Neural cell (in vitro differentiated cells): Measurements from ENCODE around the gene GLE1. TPM values are rescaled to one million over a fixed set of nuclear protein-coding genes. Genes with fewer than 3 reads are reported as not detected.

ENCODE experiments used
- H2AFZ ChIP-seq: fragments of 200-600, 300-800 bp; sonication (generic), shearing (Covaris generic); 2 replicates; pipeline ENCODE4 v1.6.0; 2014; ENCODE audit warnings: low read depth, mild to moderate bottlenecking, antibody characterized with exemption, low read length, moderate library complexity
- H3F3A ChIP-seq: fragments of 200-600 bp; shearing (Covaris generic); 2 replicates; pipeline ENCODE4 v1.6.1; 2016; ENCODE audit warnings: mild to moderate bottlenecking, moderate library complexity, mixed read lengths, antibody characterized with exemption, low read length; ENCODE audit not compliant: insufficient read depth, poor library complexity, severe bottlenecking
- H3K27ac ChIP-seq: fragments of 200-600, 300-800 bp; sonication (generic), shearing (Covaris generic); 2 replicates; pipeline ENCODE4 v1.5.1; 2014; ENCODE audit warnings: mild to moderate bottlenecking, low read length, moderate library complexity
- H3K27me3 ChIP-seq: fragments of 300-800, 200-600 bp; sonication (generic), shearing (Covaris generic); 2 replicates; pipeline ENCODE4 v1.6.0; 2014; ENCODE audit warnings: mild to moderate bottlenecking, low read depth, low read length, moderate library complexity; ENCODE audit not compliant: insufficient read depth
- H3K36me3 ChIP-seq: fragments of 300-800, 200-600 bp; sonication (generic), shearing (Covaris generic); 2 replicates; pipeline ENCODE4 v1.5.1; 2014; ENCODE audit warnings: mild to moderate bottlenecking, antibody characterized with exemption, low read length, moderate library complexity; ENCODE audit not compliant: insufficient read depth
- H3K4me2 ChIP-seq: fragments of 300-800, 200-600 bp; sonication (generic), shearing (Covaris generic); 2 replicates; pipeline ENCODE4 v1.6.0; 2014; ENCODE audit warnings: mild to moderate bottlenecking, low read length
- H3K4me3 ChIP-seq: fragments of 300-800, 200-600 bp; sonication (generic), shearing (Covaris generic); 2 replicates; pipeline ENCODE4 v1.5.1; 2014; ENCODE audit warnings: mild to moderate bottlenecking, low read length, moderate library complexity
- H3K79me2 ChIP-seq: fragments of 200-600 bp; shearing (Covaris generic); replicated peaks from 2 replicates; pipeline ENCODE4 v1.6.0; 2014; ENCODE audit warnings: mild to moderate bottlenecking, low read length, moderate library complexity; ENCODE audit not compliant: insufficient read depth
- H3K9ac ChIP-seq: fragments of 300-800, 200-600 bp; sonication (generic), shearing (Covaris generic); 2 replicates; pipeline ENCODE4 v1.6.1; 2016; ENCODE audit warnings: mild to moderate bottlenecking, low read length, mixed read lengths
- H3K9me2 ChIP-seq: fragments of 200-600 bp; shearing (Covaris generic); 2 replicates; pipeline ENCODE4 v1.6.1; 2016; ENCODE audit warnings: mild to moderate bottlenecking, low read length, mixed read lengths; ENCODE audit not compliant: insufficient read depth
- H3K9me3 ChIP-seq: fragments of 200-600, 300-800 bp; sonication (generic), shearing (Covaris generic); 2 replicates; pipeline ENCODE4 v1.6.1; 2016; ENCODE audit warnings: mild to moderate bottlenecking, mixed run types, low read length, moderate library complexity, mixed read lengths
- H4K20me1 ChIP-seq: fragments of 200-600 bp; shearing (Covaris generic); 2 replicates; pipeline ENCODE4 v1.6.1; 2016; ENCODE audit warnings: mild to moderate bottlenecking, mixed run types; ENCODE audit not compliant: insufficient read depth
- CTCF ChIP-seq: fragments of 450-650 bp; IDR thresholded peaks from 2 replicates; pipeline ENCODE4 v1.5.1; 2014; ENCODE audit warnings: antibody characterized with exemption, mild to moderate bottlenecking, moderate library complexity; ENCODE audit not compliant: poor library complexity, severe bottlenecking
- EP300 ChIP-seq: fragments of 450-650 bp; conservative IDR thresholded peaks from 2 replicates; pipeline ENCODE4 v1.6.1; 2014; ENCODE audit warnings: antibody characterized with exemption, mild to moderate bottlenecking, moderate library complexity; ENCODE audit not compliant: poor library complexity, severe bottlenecking
- EZH2 ChIP-seq: fragments of 200-600, 300-800 bp; shearing (Covaris generic), sonication (generic); IDR thresholded peaks from 2 replicates; pipeline ENCODE4 v1.6.1; 2014; ENCODE audit warnings: antibody characterized with exemption, low read length, borderline replicate concordance, mild to moderate bottlenecking; ENCODE audit not compliant: insufficient read depth, poor library complexity, severe bottlenecking
- MXI1 ChIP-seq: fragments of 450-650 bp; conservative IDR thresholded peaks from 2 replicates; pipeline ENCODE4 v1.6.1; 2014; ENCODE audit warnings: antibody characterized with exemption, mild to moderate bottlenecking; ENCODE audit not compliant: poor library complexity, severe bottlenecking
- POLR2AphosphoS5 ChIP-seq: IDR thresholded peaks from 2 replicates; pipeline ENCODE4 v1.6.1; 2012
- RAD21 ChIP-seq: fragments of 450-650 bp; conservative IDR thresholded peaks from 2 replicates; pipeline ENCODE4 v1.6.1; 2014; ENCODE audit warnings: antibody characterized with exemption, mild to moderate bottlenecking, moderate library complexity
- REST ChIP-seq: IDR thresholded peaks from 2 replicates; pipeline ENCODE4 v1.6.1; 2012; ENCODE audit warnings: borderline replicate concordance
- SMC3 ChIP-seq: fragments of 450-650 bp; conservative IDR thresholded peaks from 2 replicates; pipeline ENCODE4 v1.6.1; 2014; ENCODE audit warnings: antibody characterized with exemption, mild to moderate bottlenecking, moderate library complexity; ENCODE audit not compliant: poor library complexity
- TAF1 ChIP-seq: IDR thresholded peaks from 2 replicates; pipeline ENCODE4 v1.6.1; 2012; ENCODE audit warnings: low read depth
- polyA plus RNA-seq: library from polyadenylated mRNA; depleted of rRNA; stranded (reverse); fragments of >200 nt; gene quantifications from 2 replicates; pipeline ENCODE4 v1.2.3, GENCODE V29; 2014

GLE1 gene
- polyA plus RNA-seq, 1 donor from 2014 or later = 29.6 TPM

- Histone ChIP-seq H3K4me3 (no peak overlapping the region), H4K20me1 (no peaks in the 10 kb centered on the region), H3K9me2 (no peaks in the 10 kb centered on the region), H3K4me2 (no peak overlapping the region), H3K79me2 (no peaks in the 10 kb centered on the region), H3K36me3 (no peaks in the 10 kb centered on the region), H3K9me3 (no peaks in the 10 kb centered on the region), H3K27me3 (no peaks in the 10 kb centered on the region), H3K9ac (no peak overlapping the region), H2AFZ (no peak overlapping the region), H3K27ac (no peak overlapping the region), H3F3A (no peaks in the 10 kb centered on the region)
- TF ChIP-seq EZH2 (no peak), CTCF (no peak), TAF1 (no peak), EP300 (no peak), MXI1 (no peak), POLR2AphosphoS5 (no peak), RAD21 (no peak), SMC3 (no peak), REST (no peak)
Observed at GRCh38 chr9:128497824-128498610, 6.5 kb upstream of the GLE1 start.

- Histone ChIP-seq H3K4me2 (no peak overlapping the region), H3K4me3 (no peak overlapping the region), H3K9me2 (no peaks in the 10 kb centered on the region), H3K27me3 (no peaks in the 10 kb centered on the region), H3K9me3 (no peaks in the 10 kb centered on the region), H2AFZ (no peak overlapping the region), H3K36me3 (no peaks in the 10 kb centered on the region), H3F3A (no peaks in the 10 kb centered on the region), H3K9ac (no peak overlapping the region), H4K20me1 (no peaks in the 10 kb centered on the region), H3K79me2 (no peaks in the 10 kb centered on the region), H3K27ac (no peak overlapping the region)
- no peak for TF ChIP-seq SMC3
- TF ChIP-seq MXI1 = no peak
- no peak for TF ChIP-seq EZH2
- no peak for TF ChIP-seq REST
- TF ChIP-seq EP300 = no peak
- TF ChIP-seq RAD21 = no peak
- TF ChIP-seq CTCF = no peak
- TF ChIP-seq TAF1 = no peak
- TF ChIP-seq POLR2AphosphoS5 = no peak
Observed at GRCh38 chr9:128498911-128499310, 5.6 kb upstream of the GLE1 start.
